Activated CD4-positive, alpha-beta T cell treated with anti-CD3 and anti-CD28 coated beads, Interleukin-2, amount 50 U/mL, for 48 hours (primary cell): ENCODE data around the gene DCUN1D4.
"Not testable (repeated sequence)": the region's sequence is repeated elsewhere in the genome, so short reads cannot be mapped to it uniquely, and the experiment has no call there.

Experiments
- DNase-seq, 2 experiments: peaks; one replicate each; pipeline ENCODE4 v3.0.0-alpha.2; 2020

DCUN1D4 gene

DNA sequence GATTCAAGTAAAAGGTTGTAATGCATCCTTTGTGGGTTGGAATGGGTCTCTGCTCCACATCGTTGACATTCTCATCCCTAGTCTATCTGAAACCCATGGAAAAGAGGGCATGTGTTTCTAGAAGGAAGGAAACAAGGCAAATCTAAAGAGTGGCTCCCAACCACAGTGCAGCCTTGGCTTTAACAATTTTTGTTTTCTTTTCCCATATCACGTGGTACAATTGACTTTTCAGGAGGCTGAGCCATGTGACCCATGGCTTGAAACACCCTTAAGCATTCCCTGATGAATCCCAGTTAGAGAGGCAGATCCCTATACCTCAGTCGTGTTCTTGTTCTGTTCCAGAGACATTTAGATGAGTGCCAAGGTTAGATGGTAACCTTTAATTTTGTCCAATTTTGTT, 12.8 kb downstream of the DCUN1D4 start:
- no peak for DNase-seq

DNA sequence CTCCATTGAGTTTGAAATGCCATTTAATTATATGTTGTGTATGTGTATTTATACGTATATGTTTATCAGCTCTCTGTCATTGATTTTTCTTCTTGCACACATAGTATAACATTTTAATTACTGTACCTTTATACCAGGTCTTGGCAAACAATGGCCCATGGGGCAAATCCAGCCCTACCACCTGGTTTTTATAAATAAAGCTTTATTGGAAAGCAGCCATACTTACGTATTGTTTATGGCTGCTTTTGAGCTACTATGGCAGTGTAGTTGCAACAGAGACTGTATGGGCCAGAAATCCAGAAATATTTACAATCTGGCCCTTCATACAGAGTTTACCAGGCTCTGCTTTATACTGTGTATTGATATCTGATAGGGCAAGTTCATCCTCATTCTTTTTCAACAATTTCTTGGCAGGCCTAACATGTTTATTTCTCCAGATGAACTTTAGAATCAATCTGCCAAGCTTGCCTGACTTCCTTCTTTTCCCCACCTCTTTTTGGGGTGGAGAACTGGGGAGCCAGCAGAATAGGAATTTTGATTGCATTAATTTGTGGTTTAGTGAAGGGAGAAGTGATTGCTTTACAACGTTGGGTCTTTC, 15.8 kb downstream of the DCUN1D4 start:
- DNase-seq = no peak

DNA sequence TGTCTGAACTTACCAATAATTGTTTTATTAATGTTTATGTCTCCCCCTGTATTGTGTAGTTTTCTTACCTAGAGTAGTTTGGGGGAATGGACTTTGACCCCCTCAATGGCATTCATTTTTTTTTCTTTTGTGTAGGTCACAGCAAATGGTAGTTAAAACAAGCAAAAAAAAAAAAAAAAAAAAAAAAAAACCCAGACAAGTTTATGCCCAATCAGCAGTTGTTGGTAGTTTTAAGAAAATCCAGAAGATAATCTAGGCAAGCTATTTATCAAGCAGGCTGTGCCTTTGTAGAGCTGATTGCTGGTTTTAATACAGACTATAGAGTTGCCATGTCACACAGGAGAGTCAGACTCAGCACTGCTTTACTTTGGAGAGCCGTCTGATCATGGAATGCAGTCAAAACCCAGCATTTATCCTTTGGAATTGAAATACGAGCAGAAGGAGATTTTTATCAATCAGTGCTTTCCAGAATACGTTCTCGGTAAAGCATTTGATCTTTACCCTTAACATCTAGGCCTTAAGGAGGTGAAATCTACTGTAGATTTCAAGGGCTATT, 16.6 kb downstream of the DCUN1D4 start:
- no peak for DNase-seq

DNA sequence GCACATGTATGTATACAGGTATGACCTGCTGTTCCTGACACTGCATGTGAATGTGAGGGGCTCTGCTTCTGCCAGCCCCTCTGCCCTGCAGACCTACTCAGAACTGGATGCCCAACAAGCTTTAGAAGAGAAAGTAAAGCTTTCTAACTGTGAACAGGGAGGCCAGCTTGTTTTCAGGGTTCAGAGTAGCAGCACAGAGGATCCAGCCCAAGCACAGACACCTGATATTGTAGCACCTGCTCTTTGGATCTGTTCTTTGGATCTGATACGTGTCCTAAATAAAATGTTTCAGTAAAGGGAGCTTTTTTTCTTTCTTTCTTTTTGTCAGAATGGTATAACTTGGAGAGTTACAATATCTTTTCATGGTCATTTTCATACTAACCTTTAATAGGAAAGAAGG, 19.2 kb downstream of the DCUN1D4 start:
- DNase-seq = no peak

DNA sequence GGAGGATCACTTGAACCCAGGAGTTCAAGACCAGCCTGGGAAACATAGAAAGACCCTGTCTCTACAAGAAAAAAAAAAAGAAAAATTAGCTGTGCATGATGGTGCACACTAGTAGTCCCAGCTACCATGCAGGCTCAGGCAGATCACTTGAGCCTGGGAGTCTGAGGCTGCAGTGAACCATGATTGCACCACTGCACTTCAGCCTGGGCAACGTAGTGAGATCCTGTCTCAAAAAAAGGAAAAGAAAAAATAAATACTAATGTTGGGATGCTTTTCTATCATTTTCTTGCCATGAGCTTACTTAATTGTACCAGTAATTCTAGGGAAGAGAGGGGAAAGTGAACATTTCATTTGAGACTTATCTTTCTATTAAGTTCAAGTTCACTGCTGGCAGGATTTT, 19.8 kb downstream of the DCUN1D4 start:
- no peak for DNase-seq

DNA sequence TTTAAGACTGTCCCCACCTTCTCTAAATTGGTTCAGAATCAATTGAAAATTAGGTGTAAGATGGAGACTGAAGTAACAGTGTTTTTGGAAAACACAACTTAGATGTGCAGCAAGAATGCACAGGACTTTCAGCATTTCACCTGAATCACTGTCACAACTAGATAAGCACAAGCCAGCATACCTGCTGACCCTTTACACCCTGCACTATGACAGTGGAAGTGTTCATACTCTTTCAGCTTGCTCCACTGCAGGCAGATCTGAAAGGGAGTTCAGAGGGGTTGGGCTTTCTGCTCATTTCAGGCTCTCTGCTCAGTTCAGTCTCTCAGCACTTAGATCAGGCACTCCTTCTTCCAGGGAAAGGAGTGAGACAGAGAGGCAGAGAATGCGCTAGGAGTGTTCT, 22.8 kb downstream of the DCUN1D4 start:
- no peak for DNase-seq

DNA sequence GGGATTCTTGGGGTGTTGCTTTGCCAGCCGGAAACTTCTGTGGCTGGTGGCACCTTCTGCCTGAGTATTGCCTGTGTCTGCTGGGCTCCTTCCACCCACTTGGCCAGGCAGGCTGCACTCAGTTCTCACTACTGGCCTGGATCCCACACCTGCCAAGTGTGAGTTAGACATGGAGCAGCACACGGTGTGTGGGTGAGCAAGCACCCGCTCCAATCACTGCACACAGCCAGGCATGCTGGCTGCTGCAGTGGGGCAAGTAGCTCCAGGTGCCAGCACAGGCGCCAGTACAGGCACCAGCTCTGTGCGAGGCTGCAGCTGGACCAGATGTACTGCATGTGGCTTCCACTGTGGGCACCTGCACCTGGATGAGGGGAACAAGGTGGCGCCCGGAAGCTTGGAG, 23.9 kb downstream of the DCUN1D4 start:
- DNase-seq = no peak

DNA sequence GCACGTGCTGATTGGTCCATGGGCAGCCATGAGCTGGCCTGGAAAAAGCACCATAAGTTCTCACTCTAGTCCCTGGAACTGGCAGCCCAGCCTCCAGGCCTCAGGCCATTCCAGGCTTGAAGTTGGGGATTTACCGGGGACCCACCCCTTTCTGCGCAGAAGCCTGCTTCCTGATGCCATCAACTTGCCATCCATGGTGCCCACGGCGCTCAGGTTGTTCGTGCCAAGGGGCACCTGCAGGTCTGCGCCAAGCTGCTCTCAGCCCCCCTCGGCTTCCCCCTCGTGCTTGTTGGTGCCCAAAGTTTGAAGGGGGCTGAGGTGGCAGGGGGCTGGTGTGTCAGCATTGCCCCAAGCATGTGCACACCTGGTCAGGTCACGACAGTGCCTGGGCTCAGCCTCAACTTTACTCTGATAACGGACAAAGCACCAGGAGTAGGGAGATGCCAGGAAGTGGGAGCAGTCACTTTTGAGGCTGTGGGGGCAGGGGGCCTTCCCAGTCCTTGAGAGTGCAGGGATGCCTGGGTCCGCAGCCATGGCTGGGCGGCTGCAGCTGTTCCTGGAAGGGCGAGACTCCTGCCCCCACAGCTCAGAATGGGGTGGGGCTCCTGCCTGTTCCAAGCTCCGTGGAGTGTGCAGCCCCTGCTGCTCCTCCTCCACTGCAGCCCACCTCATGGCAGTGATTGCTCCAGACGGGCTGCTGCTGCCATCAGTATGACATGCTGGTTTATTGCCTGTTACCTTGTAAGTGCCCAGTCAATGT, 24.9 kb downstream of the DCUN1D4 start:
- no peak for DNase-seq

DNA sequence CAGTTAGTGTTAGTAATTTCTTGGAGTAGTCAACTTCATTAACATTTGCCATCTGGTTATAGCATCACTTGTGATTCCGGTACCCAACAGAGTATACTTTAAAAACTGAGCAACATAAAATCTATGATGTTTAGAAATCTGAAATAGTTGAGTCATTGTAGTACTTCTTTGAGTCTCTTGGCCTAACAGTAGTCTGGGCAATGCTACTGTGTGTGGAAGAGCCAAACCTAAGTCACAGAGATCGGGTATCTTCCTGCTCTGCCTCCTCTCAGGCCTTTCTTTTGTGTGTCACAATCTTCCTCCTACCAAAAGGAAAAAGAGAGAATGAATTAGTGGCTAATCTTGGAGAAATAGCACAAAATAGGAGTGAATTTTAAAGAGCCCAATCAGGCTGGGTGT, 25.5 kb downstream of the DCUN1D4 start:
- DNase-seq = no peak

DNA sequence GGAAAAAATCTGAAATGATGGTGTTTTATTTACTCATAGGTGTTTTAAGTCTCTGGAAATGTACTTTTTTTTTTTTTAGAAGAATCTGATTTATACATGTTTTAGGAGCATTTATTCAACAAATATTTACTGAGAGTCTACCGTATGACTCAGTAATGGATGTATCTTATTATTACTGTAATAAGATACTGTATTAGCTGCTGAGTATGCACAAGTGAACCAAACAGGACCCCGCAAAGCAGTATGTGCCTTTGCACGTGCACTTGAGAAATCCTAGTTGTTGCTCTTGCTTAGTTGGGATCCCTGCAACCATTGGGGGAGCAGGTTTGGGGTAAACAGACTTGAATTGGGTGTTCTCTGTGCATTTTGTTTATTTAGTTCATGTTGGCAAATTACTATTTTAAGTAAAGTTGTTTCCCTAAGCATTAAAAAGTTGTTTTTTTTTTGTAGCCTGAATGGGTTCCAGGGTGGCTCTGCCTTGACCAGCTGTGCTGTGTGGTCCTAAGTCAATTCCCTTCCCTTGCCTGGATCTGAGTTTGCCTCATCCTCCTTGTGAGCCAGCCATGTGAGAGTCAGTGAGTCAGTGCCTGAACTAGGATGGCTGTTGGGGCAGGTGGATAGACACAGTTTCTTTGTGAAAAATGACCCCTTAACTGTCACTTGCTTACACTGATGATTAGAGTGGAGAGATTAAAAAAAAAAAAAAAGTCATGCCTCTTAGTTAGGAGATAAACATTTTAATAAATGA, 27.7 kb downstream of the DCUN1D4 start:
- no peak for DNase-seq

DNA sequence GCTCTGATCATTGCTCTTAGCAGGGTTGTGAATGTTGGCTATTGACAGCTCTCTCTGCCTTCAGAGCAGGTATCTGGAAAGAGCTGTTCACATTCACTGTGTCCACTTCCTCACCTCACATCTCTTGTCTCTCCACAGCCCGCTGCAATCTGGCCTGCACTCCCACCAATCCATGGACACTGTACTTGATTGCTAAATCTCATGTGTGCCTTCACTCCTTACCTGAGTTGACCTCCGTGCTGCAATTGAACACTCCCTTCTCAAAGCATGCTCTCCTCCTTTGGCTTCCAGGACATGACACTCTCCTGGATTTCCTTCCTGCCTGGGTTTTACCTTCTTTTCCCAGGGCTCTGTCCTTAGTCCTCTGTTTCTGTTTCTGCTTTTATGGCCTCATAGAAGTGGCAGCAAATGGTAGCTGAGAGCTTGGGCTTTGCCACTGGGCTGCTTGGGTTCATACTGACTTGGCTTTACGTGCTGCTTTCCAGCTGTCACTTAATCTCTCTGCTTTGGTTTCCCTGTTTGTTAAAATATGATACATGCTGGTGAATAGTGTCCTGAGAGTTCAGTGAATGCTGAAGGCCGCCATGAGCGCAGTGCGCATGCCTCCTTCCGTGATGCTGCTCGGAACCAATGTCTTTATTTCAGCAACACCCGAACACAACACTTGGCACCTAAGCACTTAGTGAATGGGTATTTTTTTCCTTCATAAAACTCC, 29.5 kb downstream of the DCUN1D4 start:
- DNase-seq = no peak

DNA sequence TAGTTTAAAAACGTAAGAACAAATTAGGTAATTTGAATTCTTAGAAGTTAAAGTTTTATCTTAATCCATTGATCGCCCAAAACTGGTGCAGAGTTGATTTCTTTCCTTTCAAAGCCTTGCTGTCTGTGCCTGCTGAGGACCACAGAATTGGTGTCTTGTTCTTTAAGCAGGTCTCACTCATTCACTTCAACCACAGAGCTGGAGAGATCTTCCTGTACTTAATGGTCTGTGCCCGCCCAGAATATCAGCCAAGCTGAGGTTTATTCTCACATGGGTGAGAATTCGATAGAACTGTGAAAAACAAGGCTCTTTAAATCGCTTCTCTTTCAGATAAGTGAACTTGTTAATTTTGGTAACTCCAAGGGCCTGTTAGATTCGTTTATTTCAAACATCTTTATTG, 31.6 kb downstream of the DCUN1D4 start:
- no peak for DNase-seq

DNA sequence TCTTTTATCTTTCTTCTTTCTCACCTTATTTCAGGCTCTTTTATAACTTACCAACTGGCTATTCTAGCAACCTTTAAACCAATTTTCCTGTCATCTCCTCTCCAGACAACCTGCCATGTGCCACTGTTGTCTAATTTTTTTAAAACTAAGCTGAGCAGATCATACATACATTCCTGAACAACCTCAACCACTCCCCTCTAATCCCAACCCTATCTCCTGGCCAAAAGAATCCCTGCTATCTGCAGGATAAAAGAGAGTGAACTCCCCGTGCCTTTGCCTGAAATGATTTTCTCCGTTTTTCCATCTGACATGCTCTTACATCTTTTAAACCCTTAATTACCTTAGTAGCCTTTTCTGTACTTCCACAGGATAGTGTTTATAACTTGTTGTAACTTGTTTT, 35.5 kb downstream of the DCUN1D4 start:
- no peak for DNase-seq

DNA sequence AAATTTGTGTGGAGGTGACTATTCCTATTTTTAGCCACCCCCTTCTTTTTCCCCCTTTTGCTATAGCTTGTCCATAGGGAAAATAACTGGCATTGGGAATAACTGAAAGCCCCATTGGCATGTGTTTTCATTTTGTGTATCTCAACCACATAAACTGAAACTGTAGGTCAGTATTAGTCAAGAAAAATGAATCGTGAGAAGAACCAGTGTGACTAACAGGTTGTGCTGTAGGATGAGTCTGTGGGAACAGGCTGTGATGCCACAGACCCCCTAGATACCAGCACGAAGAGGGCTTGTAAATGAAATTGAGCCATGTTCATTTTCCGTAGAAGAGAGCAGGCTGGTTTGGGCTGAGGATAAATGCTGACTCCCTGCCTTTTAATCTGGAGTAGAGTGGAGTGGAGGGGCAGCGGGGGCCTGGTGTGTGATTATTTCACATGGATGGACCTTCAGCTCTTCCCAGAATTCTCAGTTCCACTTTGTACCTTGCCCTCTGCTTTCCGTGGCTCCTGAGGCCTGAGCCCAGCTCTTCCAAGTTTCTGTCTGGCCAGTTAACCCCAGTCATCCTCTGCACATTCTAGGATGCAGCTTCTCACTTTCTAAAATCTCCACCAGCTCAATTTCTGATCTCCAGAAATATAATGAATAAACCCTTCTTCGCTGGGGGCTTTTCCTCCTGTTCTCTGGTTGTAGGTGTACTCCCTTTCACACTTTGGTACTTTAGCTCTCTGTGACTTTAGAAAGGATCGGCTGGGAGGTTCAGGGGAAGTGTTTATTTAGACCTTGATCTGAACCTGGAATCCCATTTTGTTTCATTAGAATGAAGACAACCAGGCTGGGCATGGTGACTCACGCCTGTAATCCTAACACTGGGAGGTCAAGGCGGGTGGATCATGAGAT, 37.3 kb downstream of the DCUN1D4 start:
- no peak for DNase-seq

DNA sequence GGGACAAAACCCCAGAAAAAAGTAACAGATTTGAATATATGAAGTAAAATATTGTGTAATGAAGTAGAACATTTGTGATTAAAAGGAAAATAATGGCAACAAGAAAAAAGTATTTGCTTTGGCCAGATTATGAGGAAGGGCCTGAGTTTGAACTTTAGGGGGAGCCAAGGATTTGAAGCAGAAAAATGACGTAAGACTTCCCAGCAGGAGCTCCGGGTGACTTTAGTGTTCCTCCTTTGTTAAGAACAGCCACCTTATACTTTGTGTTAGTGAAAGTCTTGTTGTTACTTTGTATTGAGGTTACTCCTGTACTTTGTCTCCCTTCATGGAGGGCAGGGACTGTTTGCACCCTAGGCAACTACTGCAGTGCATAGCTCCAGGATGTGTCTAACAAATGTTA, 41.1 kb downstream of the DCUN1D4 start:
- DNase-seq = no peak

DNA sequence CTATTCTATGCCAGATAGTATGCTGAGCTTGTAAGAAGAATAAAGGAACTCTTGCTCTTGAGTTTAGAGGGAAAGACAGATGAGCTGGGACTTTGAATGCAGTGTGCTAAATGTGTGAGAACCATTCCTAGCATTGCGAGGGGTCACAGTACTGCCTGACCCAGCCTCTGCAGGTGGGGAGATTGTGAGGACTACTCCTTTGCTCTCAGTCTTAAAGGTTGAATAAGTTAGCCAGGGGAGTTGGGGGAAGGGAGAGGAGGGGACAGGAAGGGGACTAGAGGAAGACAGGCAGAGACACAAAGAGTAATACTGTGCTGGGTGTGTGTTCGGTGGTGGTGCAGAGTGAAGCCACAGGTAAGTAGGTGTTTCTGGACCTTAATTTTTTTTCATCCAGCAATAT, 41.7 kb downstream of the DCUN1D4 start:
- no peak for DNase-seq

DNA sequence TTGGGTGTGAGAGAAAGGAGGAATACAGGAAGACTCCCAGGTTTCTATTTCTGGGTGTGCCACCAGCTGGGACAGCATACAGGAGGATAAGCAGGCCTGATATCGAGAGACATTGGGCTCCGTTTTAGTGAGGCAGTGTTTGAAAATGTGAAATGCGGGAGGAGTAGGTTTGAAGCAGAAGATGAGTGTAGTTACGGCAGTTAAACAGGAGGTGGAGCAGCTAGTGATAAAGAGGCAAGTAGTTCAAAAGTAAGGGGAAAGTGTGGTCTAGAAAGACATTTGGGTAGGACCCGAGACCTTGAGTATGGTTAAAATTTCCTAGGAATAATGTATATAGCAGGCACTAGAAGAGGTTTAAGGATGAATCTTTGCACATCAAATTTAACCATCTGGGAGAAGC, 42.4 kb downstream of the DCUN1D4 start:
- no peak for DNase-seq

DNA sequence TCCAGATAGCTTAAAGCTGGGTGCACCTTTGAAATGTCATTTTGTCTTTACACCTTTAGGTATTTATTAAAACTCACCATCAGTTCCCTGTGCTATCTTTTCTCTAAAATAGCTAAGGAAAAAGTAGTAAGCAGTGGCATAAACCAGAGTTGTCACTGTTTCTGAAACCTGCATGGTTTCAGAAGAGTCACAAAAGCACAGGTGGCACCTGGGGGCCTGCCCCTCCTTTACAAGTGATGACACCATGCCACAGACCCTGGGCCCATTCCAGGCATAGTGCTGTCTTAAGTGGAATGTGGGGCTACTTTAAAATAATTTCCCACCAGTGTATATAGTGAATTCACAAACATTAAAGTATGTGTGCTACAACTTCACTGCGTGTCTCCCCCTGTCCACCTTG, 47.8 kb downstream of the DCUN1D4 start:
- DNase-seq = no peak

DNA sequence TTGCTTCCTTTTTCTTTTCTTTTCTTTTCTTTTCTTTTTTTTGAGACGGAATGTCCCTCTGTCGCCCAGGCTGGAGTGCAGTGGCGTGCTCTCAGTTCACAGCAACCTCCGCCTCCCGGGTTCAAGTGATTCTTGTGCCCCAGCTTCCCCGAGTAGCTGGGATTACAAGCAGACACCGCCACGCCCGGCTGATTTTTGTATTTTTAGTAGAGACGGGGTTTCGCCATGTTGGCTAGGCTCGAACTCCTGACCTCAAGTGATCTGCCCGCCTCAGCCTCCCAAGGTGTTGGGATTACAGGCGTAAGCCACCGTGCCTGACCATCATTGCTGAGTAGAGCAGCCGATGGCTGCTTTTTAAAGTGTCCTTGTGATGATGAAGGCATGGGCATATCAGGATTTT, 50.4 kb downstream of the DCUN1D4 start:
- DNase-seq = not testable (repeated sequence)

DNA sequence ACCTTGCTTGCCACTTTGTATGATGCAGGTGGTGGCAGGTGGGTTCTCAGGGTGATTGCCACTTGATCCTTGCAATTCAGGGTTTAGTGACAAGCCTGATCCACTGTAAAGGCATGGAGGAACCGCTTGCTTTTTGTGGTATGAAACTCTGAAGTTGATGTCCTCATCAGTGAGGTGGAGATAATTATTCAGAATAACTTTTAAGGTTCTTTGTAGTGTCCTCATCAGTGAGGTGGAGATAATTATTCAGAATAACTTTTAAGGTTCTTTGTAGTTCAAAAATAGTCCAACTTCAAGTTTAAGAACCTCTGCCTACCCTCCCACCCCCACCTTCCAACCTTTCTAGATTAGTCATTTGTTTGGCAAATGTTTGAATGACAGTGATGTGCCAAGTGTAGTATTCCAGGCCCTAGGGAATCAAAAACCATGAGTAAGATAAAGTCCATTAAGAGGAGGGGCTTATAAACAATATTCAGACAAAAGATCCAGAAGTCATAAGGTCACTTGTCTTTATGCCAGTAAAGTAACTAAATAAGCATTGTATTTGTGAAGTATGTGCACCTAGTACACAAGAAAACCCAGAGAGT, 51.2 kb downstream of the DCUN1D4 start:
- no peak for DNase-seq

DNA sequence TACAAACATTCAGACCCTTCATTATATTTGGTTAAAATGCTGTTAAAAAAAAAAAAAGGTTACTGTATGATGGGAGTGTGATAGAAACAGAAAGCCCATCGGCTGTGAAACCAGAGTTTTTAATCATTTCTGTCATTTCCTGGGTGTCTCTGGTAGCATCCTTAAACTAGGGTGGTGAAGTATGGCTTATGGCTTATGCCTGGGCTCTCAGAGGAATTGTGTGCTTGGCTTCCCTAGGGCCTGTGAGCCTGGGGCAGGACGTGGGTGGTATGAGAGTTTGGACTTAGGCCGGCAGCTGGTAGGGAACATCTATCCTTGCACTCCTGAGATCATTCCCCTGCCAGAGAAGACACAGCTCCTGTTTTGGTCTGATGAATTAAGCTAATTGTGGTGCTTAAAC, 52.2 kb downstream of the DCUN1D4 start:
- no peak for DNase-seq
